ENCODE results near the gene TOX3. TPM values are rescaled to one million over a fixed set of nuclear protein-coding genes. Genes with fewer than 3 reads are reported as not detected.

Gene TOX3
- total and polyA plus RNA-seq, 2 of the 13 experiments (the other 11 are each of a cell fraction or from before 2014, with no cell fraction given), result 14.5 to 98.6 TPM

DNA sequence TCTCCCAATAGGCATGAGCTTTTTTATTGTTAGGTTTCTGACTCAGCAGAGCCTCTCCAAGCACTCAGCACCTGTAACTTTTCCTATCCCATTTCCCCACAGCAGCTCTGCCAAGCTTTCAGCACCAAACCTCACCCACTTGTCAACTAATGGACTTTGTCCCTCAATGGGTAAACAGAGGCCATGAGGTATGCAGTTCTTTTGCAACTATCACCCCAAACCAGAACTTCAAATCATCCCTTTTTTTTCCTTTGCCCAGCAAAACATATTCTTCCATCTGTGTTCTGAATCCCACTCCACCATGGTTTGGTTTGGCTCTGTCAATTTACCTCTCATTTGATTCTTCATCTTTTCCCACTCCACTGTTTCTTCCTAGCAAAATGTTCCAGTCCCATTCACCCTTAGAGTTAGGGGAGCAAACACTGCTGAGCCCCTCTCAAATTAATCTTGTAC, 58.1 kb downstream of the TOX3 start (continued):
- TF ChIP-seq, protein P1, sequence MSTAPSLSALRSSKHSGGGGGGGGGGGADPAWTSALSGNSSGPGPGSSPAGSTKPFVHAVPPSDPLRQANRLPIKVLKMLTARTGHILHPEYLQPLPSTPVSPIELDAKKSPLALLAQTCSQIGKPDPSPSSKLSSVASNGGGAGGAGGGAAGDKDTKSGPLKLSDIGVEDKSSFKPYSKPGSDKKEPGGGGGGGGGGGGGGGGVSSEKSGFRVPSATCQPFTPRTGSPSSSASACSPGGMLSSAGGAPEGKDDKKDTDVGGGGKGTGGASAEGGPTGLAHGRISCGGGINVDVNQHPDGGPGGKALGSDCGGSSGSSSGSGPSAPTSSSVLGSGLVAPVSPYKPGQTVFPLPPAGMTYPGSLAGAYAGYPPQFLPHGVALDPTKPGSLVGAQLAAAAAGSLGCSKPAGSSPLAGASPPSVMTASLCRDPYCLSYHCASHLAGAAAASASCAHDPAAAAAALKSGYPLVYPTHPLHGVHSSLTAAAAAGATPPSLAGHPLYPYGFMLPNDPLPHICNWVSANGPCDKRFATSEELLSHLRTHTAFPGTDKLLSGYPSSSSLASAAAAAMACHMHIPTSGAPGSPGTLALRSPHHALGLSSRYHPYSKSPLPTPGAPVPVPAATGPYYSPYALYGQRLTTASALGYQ (CRISPR knock-in tag; IDR thresholded peaks at IDR 0.05), result peak; percentile 80; the same call in 1 of the 2 replicates
- no peak for TF ChIP-seq NPAS2 (CRISPR knock-in tag; IDR thresholded peaks at IDR 0.05; ENCODE audit: borderline replicate concordance)
- peak; percentile 93 for TF ChIP-seq CEBPG (CRISPR knock-in tag; IDR thresholded peaks at IDR 0.05)
- TF ChIP-seq ZBTB3 (CRISPR knock-in tag; IDR thresholded peaks at IDR 0.05; ENCODE audit: borderline replicate concordance, low read depth), result no peak
- TF ChIP-seq ZNF614 (CRISPR knock-in tag; IDR thresholded peaks at IDR 0.05; ENCODE audit: borderline replicate concordance), result peak; percentile 86; the same call in 1 of the 2 replicates
- TF ChIP-seq CCAR2 (optimal IDR thresholded peaks at IDR 0.05; ENCODE audit: low read depth, low read length), result peak; percentile 53
- no peak for TF ChIP-seq ZNF160 (CRISPR knock-in tag; IDR thresholded peaks at IDR 0.05)
- peak; percentile 81 for TF ChIP-seq ZSCAN21 (CRISPR knock-in tag; IDR thresholded peaks at IDR 0.05; ENCODE audit: borderline replicate concordance)
- TF ChIP-seq, protein P2, sequence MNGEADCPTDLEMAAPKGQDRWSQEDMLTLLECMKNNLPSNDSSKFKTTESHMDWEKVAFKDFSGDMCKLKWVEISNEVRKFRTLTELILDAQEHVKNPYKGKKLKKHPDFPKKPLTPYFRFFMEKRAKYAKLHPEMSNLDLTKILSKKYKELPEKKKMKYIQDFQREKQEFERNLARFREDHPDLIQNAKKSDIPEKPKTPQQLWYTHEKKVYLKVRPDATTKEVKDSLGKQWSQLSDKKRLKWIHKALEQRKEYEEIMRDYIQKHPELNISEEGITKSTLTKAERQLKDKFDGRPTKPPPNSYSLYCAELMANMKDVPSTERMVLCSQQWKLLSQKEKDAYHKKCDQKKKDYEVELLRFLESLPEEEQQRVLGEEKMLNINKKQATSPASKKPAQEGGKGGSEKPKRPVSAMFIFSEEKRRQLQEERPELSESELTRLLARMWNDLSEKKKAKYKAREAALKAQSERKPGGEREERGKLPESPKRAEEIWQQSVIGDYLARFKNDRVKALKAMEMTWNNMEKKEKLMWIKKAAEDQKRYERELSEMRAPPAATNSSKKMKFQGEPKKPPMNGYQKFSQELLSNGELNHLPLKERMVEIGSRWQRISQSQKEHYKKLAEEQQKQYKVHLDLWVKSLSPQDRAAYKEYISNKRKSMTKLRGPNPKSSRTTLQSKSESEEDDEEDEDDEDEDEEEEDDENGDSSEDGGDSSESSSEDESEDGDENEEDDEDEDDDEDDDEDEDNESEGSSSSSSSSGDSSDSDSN (CRISPR knock-in tag; IDR thresholded peaks at IDR 0.05), result peak; percentile 55; the same call in 1 of the 2 replicates
- TF ChIP-seq, protein P3, sequence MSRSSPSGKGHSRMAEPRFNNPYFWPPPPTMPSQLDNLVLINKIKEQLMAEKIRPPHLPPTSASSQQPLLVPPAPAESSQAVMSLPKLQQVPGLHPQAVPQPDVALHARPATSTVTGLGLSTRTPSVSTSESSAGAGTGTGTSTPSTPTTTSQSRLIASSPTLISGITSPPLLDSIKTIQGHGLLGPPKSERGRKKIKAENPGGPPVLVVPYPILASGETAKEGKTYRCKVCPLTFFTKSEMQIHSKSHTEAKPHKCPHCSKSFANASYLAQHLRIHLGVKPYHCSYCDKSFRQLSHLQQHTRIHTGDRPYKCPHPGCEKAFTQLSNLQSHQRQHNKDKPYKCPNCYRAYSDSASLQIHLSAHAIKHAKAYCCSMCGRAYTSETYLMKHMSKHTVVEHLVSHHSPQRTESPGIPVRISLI (CRISPR knock-in tag; IDR thresholded peaks at IDR 0.05; ENCODE audit: borderline replicate concordance), result peak; percentile 93
- TF ChIP-seq ZNF788 (CRISPR knock-in tag; IDR thresholded peaks at IDR 0.05; ENCODE audit: borderline replicate concordance), result peak; percentile 74; the same call in 1 of the 2 replicates
- TF ChIP-seq HMGA1 (CRISPR knock-in tag; conservative IDR thresholded peaks at IDR 0.05), result no peak
- no peak for TF ChIP-seq JUND (CRISPR knock-in tag; IDR thresholded peaks at IDR 0.05)
- TF ChIP-seq, protein P4, sequence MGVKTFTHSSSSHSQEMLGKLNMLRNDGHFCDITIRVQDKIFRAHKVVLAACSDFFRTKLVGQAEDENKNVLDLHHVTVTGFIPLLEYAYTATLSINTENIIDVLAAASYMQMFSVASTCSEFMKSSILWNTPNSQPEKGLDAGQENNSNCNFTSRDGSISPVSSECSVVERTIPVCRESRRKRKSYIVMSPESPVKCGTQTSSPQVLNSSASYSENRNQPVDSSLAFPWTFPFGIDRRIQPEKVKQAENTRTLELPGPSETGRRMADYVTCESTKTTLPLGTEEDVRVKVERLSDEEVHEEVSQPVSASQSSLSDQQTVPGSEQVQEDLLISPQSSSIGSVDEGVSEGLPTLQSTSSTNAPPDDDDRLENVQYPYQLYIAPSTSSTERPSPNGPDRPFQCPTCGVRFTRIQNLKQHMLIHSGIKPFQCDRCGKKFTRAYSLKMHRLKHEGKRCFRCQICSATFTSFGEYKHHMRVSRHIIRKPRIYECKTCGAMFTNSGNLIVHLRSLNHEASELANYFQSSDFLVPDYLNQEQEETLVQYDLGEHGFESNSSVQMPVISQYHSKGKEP (CRISPR knock-in tag; IDR thresholded peaks at IDR 0.05), result 0 out of 2 replicates have a peak, but pooled peaks have one; percentile 65
- TF ChIP-seq U2AF2 (IDR thresholded peaks at IDR 0.05; ENCODE audit: low read depth, low read length), result no peak
- TF ChIP-seq, protein P5, sequence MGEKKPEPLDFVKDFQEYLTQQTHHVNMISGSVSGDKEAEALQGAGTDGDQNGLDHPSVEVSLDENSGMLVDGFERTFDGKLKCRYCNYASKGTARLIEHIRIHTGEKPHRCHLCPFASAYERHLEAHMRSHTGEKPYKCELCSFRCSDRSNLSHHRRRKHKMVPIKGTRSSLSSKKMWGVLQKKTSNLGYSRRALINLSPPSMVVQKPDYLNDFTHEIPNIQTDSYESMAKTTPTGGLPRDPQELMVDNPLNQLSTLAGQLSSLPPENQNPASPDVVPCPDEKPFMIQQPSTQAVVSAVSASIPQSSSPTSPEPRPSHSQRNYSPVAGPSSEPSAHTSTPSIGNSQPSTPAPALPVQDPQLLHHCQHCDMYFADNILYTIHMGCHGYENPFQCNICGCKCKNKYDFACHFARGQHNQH (CRISPR knock-in tag; IDR thresholded peaks at IDR 0.05), result peak; percentile 95; the same call in 1 of the 2 replicates
- TF ChIP-seq ZNF766 (CRISPR knock-in tag; IDR thresholded peaks at IDR 0.05; ENCODE audit: borderline replicate concordance), result no peak
- TF ChIP-seq HMG20B (CRISPR knock-in tag; conservative IDR thresholded peaks at IDR 0.05), result peak; percentile 67
